IPS DF 6.9 (cell line): ENCODE data around the gene HRAS.

Experiments used
- DNase-seq: peaks from one replicate; pipeline ENCODE4 v3.0.0-alpha.2; 2013; ENCODE audit warnings: low read depth, low spot score
- H3K27ac ChIP-seq: one replicate; pipeline ENCODE4 v1.5.1; 2013; ENCODE audit warnings: low read length, control low read depth
- H3K27me3 ChIP-seq: 2 replicates; pipeline ENCODE4 v1.6.1; 2013; ENCODE audit warnings: mild to moderate bottlenecking, low read length; ENCODE audit not compliant: control insufficient read depth, insufficient read depth
- H3K36me3 ChIP-seq: 2 replicates; pipeline ENCODE4 v1.6.1; 2013; ENCODE audit warnings: low read length; ENCODE audit not compliant: control insufficient read depth, insufficient read depth
- H3K4me1 ChIP-seq: 2 replicates; pipeline ENCODE4 v1.6.1; 2013; ENCODE audit warnings: low read length; ENCODE audit not compliant: control insufficient read depth, insufficient read depth
- H3K4me3 ChIP-seq: 2 replicates; pipeline ENCODE4 v1.5.1; 2013; ENCODE audit warnings: mild to moderate bottlenecking, low read length
- H3K9me3 ChIP-seq: 2 replicates; pipeline ENCODE4 v1.6.1; 2013; ENCODE audit warnings: low read length, inconsistent platforms; ENCODE audit not compliant: control insufficient read depth, insufficient read depth
- WGBS: extraction: QIAGEN DNeasy Blood & Tissue Kit; methylation state at CpG from one replicate; pipeline ENCODE4 v1.1.7; 2013; ENCODE audit warnings: mixed read lengths, missing lambda C conversion rate; ENCODE audit not compliant: insufficient read length, insufficient coverage; 5-methylcytosine and 5-hydroxymethylcytosine counted together

HRAS gene

GRCh38 chr11:535519-536454 is at the start of gene HRAS:
HRAS (minus strand) TSS chr11:535576.
- Histone ChIP-seq H3K4me1 (peaks cover 9% of the 10 kb centered on the region), H3K36me3 (peaks cover 12% of the 10 kb centered on the region; the same call in 1 of the 2 replicates), H3K4me3 (peak within 1 kb of the TSS; percentile 77), H3K9me3 (no peaks in the 10 kb centered on the region), H3K27ac (no peak within 1 kb of the TSS), H3K27me3 (no peaks in the 10 kb centered on the region; the same call in 1 of the 2 replicates)
- WGBS: no CpG with 5 or more reads among the region's 97 CpGs
- DNase-seq: peak; percentile 64

DNA sequence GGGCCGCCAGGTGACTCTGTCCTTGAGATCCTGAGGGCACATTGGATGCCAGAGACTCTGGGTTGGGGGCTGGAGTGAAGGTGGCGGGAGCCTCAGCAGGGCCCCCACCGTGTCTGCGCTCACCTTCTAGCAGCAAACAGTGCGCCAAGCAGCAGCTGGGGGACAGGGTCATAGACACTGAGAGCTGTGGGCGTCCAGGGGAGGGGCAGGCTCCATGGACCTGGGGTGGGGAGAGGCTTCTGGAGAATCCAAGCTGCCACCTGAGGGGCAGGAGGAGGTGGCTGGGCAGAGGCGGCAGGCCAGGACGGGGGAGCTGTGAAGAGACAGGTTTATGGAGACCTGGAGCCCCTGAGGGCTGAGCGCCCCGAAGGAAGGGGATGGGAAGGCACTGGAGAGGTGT is 48.9 kb upstream of the HRAS start:
- Histone ChIP-seq H3K4me3 (no peak overlapping the region), H3K27ac (no peak overlapping the region), H3K4me1 (no peaks in the 10 kb centered on the region; the same call in 1 of the 2 replicates), H3K9me3 (no peaks in the 10 kb centered on the region), H3K36me3 (peaks cover 25% of the 10 kb centered on the region), H3K27me3 (no peaks in the 10 kb centered on the region)
- DNase-seq: no peak
- no CpG with 5 or more reads among the region's 10 CpGs for WGBS

DNA sequence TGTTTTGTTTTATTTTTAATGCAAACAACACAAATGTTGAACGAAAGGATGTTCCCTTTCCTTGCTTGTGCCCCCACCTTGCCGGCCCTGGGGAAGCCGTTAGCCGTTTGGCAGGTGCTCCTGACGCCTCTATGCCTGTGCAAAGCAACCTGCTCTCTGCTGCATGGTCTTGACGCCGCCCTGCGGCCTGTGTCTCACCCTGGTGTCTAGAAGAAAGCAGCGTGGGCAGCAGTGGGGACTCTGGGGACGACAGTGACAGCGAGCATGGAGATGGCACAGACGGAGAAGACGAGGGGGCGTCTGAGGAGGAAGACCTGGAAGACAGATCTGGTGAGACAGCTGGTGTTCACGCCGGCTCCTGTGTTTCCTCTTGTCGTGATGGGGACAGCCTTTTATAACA is 46.4 kb upstream of the HRAS start:
- Histone ChIP-seq H3K4me1 (peaks cover 2% of the 10 kb centered on the region), H3K4me3 (no peak overlapping the region), H3K27ac (no peak overlapping the region), H3K27me3 (no peaks in the 10 kb centered on the region), H3K9me3 (no peaks in the 10 kb centered on the region), H3K36me3 (peaks cover 16% of the 10 kb centered on the region)
- 100% methylated on average over 1 of the region's 17 CpGs for WGBS
- DNase-seq: no peak

DNA sequence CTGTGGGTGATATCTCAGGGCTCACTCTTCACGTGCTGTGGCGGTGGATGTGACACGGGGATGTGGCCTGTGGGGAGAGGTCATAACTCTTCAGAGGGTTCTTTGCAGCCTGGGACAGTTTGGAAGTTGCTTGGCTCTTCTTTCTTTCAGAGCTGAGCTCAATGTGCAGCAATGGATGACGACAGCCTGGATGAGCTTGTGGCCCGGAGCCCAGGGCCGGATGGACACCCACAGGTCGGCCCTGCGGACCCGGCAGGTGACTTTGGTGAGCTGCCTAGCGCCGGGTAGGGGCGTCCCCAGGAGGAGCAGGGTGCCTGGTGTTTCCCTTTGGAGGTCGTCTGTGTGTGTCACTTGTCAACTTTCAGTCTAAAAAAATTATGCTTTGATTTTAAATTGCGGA is 46.0 kb upstream of the HRAS start:
- Histone ChIP-seq H3K4me3 (no peak overlapping the region), H3K27me3 (no peaks in the 10 kb centered on the region), H3K36me3 (peaks cover 12% of the 10 kb centered on the region), H3K9me3 (no peaks in the 10 kb centered on the region), H3K27ac (no peak overlapping the region), H3K4me1 (peaks cover 2% of the 10 kb centered on the region)
- no peak for DNase-seq
- WGBS: 100% methylated on average over 1 of the region's 14 CpGs

- Histone ChIP-seq H3K36me3 (peaks cover 11% of the 10 kb centered on the region), H3K4me1 (peaks cover 3% of the 10 kb centered on the region), H3K9me3 (no peaks in the 10 kb centered on the region), H3K27ac (no peak overlapping the region), H3K4me3 (no peak overlapping the region), H3K27me3 (peaks cover under 1% of the 10 kb centered on the region; the same call in 1 of the 2 replicates)
- WGBS: no CpG with 5 or more reads among the region's 20 CpGs
- DNase-seq: no peak
Observed at GRCh38 chr11:579830-580601, 44.6 kb upstream of the HRAS start.

DNA sequence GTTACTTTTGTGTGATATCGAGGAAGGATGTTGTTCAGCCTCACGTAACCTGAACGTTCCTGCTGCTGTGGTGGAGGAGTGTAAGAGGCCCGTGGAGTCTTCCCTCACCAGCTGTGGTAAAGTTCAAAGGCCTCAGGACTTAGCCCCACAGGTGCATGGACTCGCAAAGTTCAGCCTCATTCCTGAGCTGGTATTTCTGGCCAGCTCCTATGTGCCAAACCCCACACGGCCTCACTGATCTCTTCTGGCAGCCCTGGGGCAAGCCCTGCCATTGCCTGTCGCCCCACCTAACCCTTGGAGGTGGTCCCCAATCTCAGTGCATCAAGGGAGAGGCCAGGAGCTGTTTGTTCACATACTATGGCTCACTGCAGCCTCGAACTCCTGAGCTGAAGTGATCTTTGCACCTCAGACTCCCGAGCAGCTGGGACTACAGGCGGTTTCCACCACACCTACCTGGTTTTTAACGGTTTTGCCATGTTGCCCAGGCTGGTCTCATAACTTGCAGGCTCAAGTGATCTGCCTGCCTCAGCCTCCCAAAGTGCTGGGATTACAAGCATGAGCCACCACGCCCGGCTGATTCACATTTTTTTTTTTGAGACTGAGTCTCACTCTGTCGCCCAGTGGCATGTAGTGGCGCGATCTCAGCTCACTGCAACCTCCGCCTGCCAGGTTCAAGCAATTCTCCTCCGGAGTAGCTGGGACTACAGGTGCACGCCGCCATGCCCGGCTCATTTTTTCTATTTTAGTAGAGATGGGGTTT is 43.1 kb upstream of the HRAS start:
- no CpG with 5 or more reads among the region's 21 CpGs for WGBS
- H3K9me3 ChIP-seq: no peaks in the 10 kb centered on the region
- 0 out of 2 replicates have a peak, but pooled peaks cover 4% of the 10 kb centered on the region for H3K36me3 ChIP-seq
- DNase-seq: no peak
- peaks cover 5% of the 10 kb centered on the region; the same call in 1 of the 2 replicates for H3K27me3 ChIP-seq
- H3K4me1 ChIP-seq: peaks cover 5% of the 10 kb centered on the region
- H3K27ac ChIP-seq: no peak overlapping the region
- no peak overlapping the region for H3K4me3 ChIP-seq

- Histone ChIP-seq H3K4me1 (peaks cover 7% of the 10 kb centered on the region), H3K9me3 (no peaks in the 10 kb centered on the region), H3K27me3 (peaks cover 5% of the 10 kb centered on the region; the same call in 1 of the 2 replicates), H3K36me3 (0 out of 2 replicates have a peak, but pooled peaks cover 3% of the 10 kb centered on the region), H3K27ac (no peak overlapping the region), H3K4me3 (peak overlapping the region; percentile 100; the same call in 1 of the 2 replicates)
- no peak for DNase-seq
- no CpG with 5 or more reads among the region's 6 CpGs for WGBS
Observed at GRCh38 chr11:577611-577894, 42.2 kb upstream of the HRAS start.

- peak overlapping the region; percentile 100 for H3K4me3 ChIP-seq
- peaks cover 7% of the 10 kb centered on the region for H3K4me1 ChIP-seq
- no peaks in the 10 kb centered on the region for H3K9me3 ChIP-seq
- no CpG with 5 or more reads among the region's 48 CpGs for WGBS
- H3K36me3 ChIP-seq: 0 out of 2 replicates have a peak, but pooled peaks cover 3% of the 10 kb centered on the region
- H3K27me3 ChIP-seq: peaks cover 5% of the 10 kb centered on the region; the same call in 1 of the 2 replicates
- H3K27ac ChIP-seq: no peak overlapping the region
- no peak for DNase-seq
Observed at GRCh38 chr11:576811-577610, 41.6 kb upstream of the HRAS start.

DNA sequence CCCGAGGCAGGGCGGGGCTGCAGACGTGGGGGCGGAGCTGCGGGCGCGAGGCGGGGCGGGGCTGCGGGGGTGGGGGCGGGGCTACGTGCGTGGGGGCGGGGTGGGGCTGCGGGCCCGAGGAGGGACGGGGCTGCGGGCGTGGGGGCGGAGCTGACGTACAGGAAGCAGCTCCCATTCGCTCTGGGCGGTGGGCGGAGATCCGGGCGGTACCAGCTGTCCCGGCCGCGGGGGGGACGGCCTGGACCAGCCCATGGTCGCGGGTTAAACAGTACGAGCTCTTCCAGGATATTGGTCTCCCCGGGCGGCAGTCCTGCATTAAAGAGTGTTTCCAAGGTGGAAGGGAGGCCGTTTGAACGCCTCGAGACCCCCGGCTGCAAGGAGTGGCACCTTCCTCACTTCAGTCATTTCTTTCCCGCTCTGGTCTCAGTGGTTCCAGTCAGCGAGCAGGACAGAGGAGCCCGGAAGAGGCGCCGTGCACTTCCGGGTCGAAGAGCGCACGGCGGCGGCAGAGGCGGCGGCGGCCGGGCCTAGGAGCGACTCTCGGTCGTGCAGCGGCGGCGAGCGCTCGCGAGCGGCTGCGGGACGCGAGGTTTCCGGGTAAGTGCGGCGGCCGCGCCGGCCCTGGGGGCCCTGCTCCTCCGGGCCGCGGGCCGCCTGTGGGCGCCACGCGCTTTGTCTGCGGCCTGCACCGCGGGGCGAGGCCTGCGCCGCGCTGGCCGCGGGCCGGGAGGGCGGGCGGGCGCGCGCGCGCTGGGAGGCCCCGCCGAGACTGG is 40.8 kb upstream of the HRAS start, which contains the start of gene PHRF1:
TSS of gene PHRF1 (plus strand) at position 475 of the 773 bp plus-strand sequence. CDS start 5,043 bp downstream, outside the sequence.
- Histone ChIP-seq H3K27me3 (peaks cover 5% of the 10 kb centered on the region; the same call in 1 of the 2 replicates), H3K9me3 (no peaks in the 10 kb centered on the region), H3K36me3 (no peaks in the 10 kb centered on the region), H3K27ac (no peak within 1 kb of the TSS), H3K4me3 (peak within 1 kb of the TSS; percentile 100), H3K4me1 (peaks cover 12% of the 10 kb centered on the region)
- no CpG with 5 or more reads among the region's 99 CpGs for WGBS
- DNase-seq: no peak
